GM23248 (cell line): Measurements from ENCODE around the gene GRAMD1A.

Experiments
- EZH2 ChIP-seq: fragments of 200-600 bp; sonication (generic); IDR thresholded peaks from 2 replicates; pipeline ENCODE4 v1.6.1; 2018; ENCODE audit warnings: antibody characterized with exemption, mild to moderate bottlenecking; ENCODE audit not compliant: insufficient read depth, poor library complexity, severe bottlenecking
- EZH2phosphoT487 ChIP-seq: fragments of 200-600 bp; sonication (generic); IDR thresholded peaks from 2 replicates; pipeline ENCODE4 v1.6.1; 2018; ENCODE audit warnings: antibody characterized with exemption, moderate library complexity, mild to moderate bottlenecking, low read depth; ENCODE audit not compliant: insufficient read depth

- TF ChIP-seq EZH2 (no peak), EZH2phosphoT487 (no peak)
Observed at GRCh38 chr19:35000338-35000646, 169 bp downstream of the GRAMD1A start.
